IMR-90 (cell line): ENCODE results near the gene COX14. TPM values are rescaled to one million over a fixed set of nuclear protein-coding genes. Genes with fewer than 3 reads are reported as not detected.

ENCODE experiments used
- ATAC-seq: fragments of 200-7000 bp; cut with Tn5 transposase; 2 replicates; pipeline ENCODE4 v1.9.1; 2020; ENCODE audit warnings: low read depth, mild to moderate bottlenecking, moderate library complexity
- BruUV-seq: library from RNA; stranded (reverse); fragments of 400-500 nt; replicated peaks from 2 replicates; lab custom pipeline; 2021; lab: Mats Ljungman, UMichigan
- CTCF ChIA-PET: fragments of 300-600 bp; formaldehyde crosslinking; extraction: SDS; loops from one replicate; lab custom pipeline; 2021; ENCODE audit warnings: antibody characterized with exemption; lab: Yijun Ruan, JAX
- POLR2A ChIA-PET: fragments of 300-600 bp; sonication (Branson Sonifier 250); formaldehyde crosslinking; loops from one replicate; lab custom pipeline; 2022; ENCODE audit warnings: antibody characterized with exemption; ENCODE audit not compliant: unreplicated experiment; lab: Charles Lee
- DNase-seq: peaks from one replicate; pipeline ENCODE4 v3.0.0; 2013
- H2AFZ ChIP-seq: replicated peaks from 2 replicates; pipeline ENCODE3; 2013; ENCODE audit warnings: low read length, mild to moderate bottlenecking; ENCODE audit not compliant: poor library complexity
- H2AK5ac ChIP-seq: 2 replicates; pipeline ENCODE4 v1.6.1; 2013; ENCODE audit warnings: low read depth, low read length, inconsistent platforms
- H2AK9ac ChIP-seq: replicated peaks from 2 replicates; pipeline ENCODE3; 2013; ENCODE audit warnings: mild to moderate bottlenecking, low read depth, low read length, moderate library complexity; ENCODE audit not compliant: poor library complexity
- H2BK120ac ChIP-seq: 2 replicates; pipeline ENCODE4 v1.6.1; 2013; ENCODE audit warnings: low read depth, low read length, inconsistent platforms
- H2BK15ac ChIP-seq: 3 replicates; pipeline ENCODE4 v1.6.1; 2013; ENCODE audit warnings: low read depth, low read length, inconsistent platforms
- H2BK20ac ChIP-seq: 2 replicates; pipeline ENCODE4 v1.6.1; 2013; ENCODE audit warnings: low read depth, mild to moderate bottlenecking, inconsistent platforms, low read length, moderate library complexity
- H2BK5ac ChIP-seq: 2 replicates; pipeline ENCODE4 v1.6.1; 2013; ENCODE audit warnings: mild to moderate bottlenecking, low read depth, low read length, inconsistent platforms; ENCODE audit not compliant: poor library complexity, severe bottlenecking
- H3K14ac ChIP-seq: replicated peaks from 2 replicates; pipeline ENCODE4 v1.6.1; 2013; ENCODE audit warnings: low read depth, low read length, inconsistent platforms
- H3K18ac ChIP-seq: 2 replicates; pipeline ENCODE4 v1.6.1; 2013; ENCODE audit warnings: low read depth, low read length, control low read depth
- H3K23ac ChIP-seq: 2 replicates; pipeline ENCODE4 v1.6.1; 2013; ENCODE audit warnings: low read depth, low read length, inconsistent platforms
- H3K27ac ChIP-seq: 2 replicates; pipeline ENCODE4 v1.5.1; 2013; ENCODE audit warnings: mild to moderate bottlenecking, control low read depth, low read length; ENCODE audit not compliant: insufficient read depth
- H3K27me3 ChIP-seq: 2 replicates; pipeline ENCODE4 v1.6.1; 2013; ENCODE audit warnings: low read length; ENCODE audit not compliant: control insufficient read depth, insufficient read depth
- H3K36me3 ChIP-seq: 2 replicates; pipeline ENCODE4 v1.6.1; 2013; ENCODE audit warnings: low read length, mixed read lengths; ENCODE audit not compliant: control insufficient read depth, insufficient read depth
- H3K4ac ChIP-seq: 2 replicates; pipeline ENCODE4 v1.6.1; 2013; ENCODE audit warnings: low read depth, low read length, inconsistent platforms
- H3K4me1 ChIP-seq: 2 replicates; pipeline ENCODE4 v1.6.1; 2013; ENCODE audit warnings: low read length, mixed read lengths; ENCODE audit not compliant: control insufficient read depth, insufficient read depth
- H3K4me2 ChIP-seq: 2 replicates; pipeline ENCODE4 v1.6.1; 2013; ENCODE audit warnings: low read depth, mild to moderate bottlenecking, control low read depth, low read length, moderate library complexity
- H3K4me3 ChIP-seq: 2 replicates; pipeline ENCODE4 v1.5.1; 2013; ENCODE audit warnings: low read depth, mild to moderate bottlenecking, control low read depth, low read length, moderate library complexity; ENCODE audit not compliant: insufficient read depth
- H3K56ac ChIP-seq: 2 replicates; pipeline ENCODE4 v1.6.1; 2013; ENCODE audit warnings: low read length, inconsistent platforms; ENCODE audit not compliant: insufficient read depth; ENCODE audit errors: extremely low read depth
- H3K79me1 ChIP-seq, 2 experiments: 2 replicates each; pipeline ENCODE4 v1.6.1; 2013; ENCODE audit warnings: low read length in 2 of 2, inconsistent platforms in 1 of 2, low read depth in 1 of 2
- H3K9ac ChIP-seq: 2 replicates; pipeline ENCODE4 v1.6.1; 2013; ENCODE audit warnings: low read depth, low read length, control low read depth
- H3K9me1 ChIP-seq: 2 replicates; pipeline ENCODE4 v1.6.1; 2013; ENCODE audit warnings: low read length, inconsistent platforms; ENCODE audit not compliant: insufficient read depth
- H3K9me3 ChIP-seq: 2 replicates; pipeline ENCODE4 v1.6.1; 2013; ENCODE audit warnings: low read length; ENCODE audit not compliant: control insufficient read depth, insufficient read depth
- H4K20me1 ChIP-seq: 2 replicates; pipeline ENCODE4 v1.6.1; 2013; ENCODE audit warnings: low read length, inconsistent platforms; ENCODE audit not compliant: insufficient read depth
- H4K5ac ChIP-seq: 2 replicates; pipeline ENCODE4 v1.6.1; 2013; ENCODE audit warnings: mild to moderate bottlenecking, low read depth, low read length, control low read depth
- H4K8ac ChIP-seq, 2 experiments: 2 replicates each; pipeline ENCODE4 v1.6.1; 2013; ENCODE audit warnings: low read depth in 2 of 2, low read length in 2 of 2, control low read depth in 1 of 2, inconsistent platforms in 1 of 2
- H4K91ac ChIP-seq: 2 replicates; pipeline ENCODE4 v1.6.1; 2013; ENCODE audit warnings: low read depth, low read length, inconsistent platforms; ENCODE audit not compliant: insufficient read depth
- BHLHE40 ChIP-seq: fragments of 150-350 bp; IDR thresholded peaks from 2 replicates; pipeline ENCODE4 v1.6.1; 2016; ENCODE audit warnings: mild to moderate bottlenecking, low read depth, low read length
- CEBPB ChIP-seq: IDR thresholded peaks from 2 replicates; pipeline ENCODE4 v1.6.1; 2012; ENCODE audit warnings: low read depth, low read length, improper control_type of control experiment
- CHD1 ChIP-seq: IDR thresholded peaks from 2 replicates; pipeline ENCODE4 v1.6.1; 2012; ENCODE audit warnings: low read depth, low read length, improper control_type of control experiment
- FOS ChIP-seq: fragments of 150-350 bp; IDR thresholded peaks from 2 replicates; pipeline ENCODE4 v1.6.1; 2016; ENCODE audit warnings: low read depth, low read length
- MAFK ChIP-seq: IDR thresholded peaks from 2 replicates; pipeline ENCODE4 v1.6.1; 2012; ENCODE audit warnings: low read depth, low read length, improper control_type of control experiment
- MAZ ChIP-seq: IDR thresholded peaks from 2 replicates; pipeline ENCODE4 v1.6.1; 2012; ENCODE audit warnings: low read depth, mild to moderate bottlenecking, low read length, improper control_type of control experiment, moderate library complexity, borderline replicate concordance
- MXI1 ChIP-seq: IDR thresholded peaks from 2 replicates; pipeline ENCODE4 v1.6.1; 2012; ENCODE audit warnings: low read depth, mild to moderate bottlenecking, low read length, moderate library complexity, borderline replicate concordance
- NFE2L2 ChIP-seq: fragments of 150-350 bp; IDR thresholded peaks from 2 replicates; pipeline ENCODE4 v1.6.1; 2016; ENCODE audit warnings: low read depth, mild to moderate bottlenecking, low read length
- POLR2A ChIP-seq: IDR thresholded peaks from 2 replicates; pipeline ENCODE4 v1.6.1; 2012; ENCODE audit warnings: mild to moderate bottlenecking, low read depth, low read length
- RAD21 ChIP-seq: IDR thresholded peaks from 2 replicates; pipeline ENCODE4 v1.6.1; 2012; ENCODE audit warnings: low read length, improper control_type of control experiment
- RFX5 ChIP-seq: IDR thresholded peaks from 2 replicates; pipeline ENCODE4 v1.8.0; 2012; ENCODE audit warnings: low read depth, mild to moderate bottlenecking, low read length, moderate library complexity
- SMC3 ChIP-seq: fragments of 150-350 bp; IDR thresholded peaks from 2 replicates; pipeline ENCODE4 v1.6.1; 2016; ENCODE audit warnings: low read depth, mild to moderate bottlenecking, antibody characterized with exemption, low read length, moderate library complexity
- WGBS, 2 experiments: methylation state at CpG; one replicate each; pipeline versions ENCODE4 v1.1.5 to v1.1.7; 2013; ENCODE audit warnings: missing lambda C conversion rate in 2 of 2; ENCODE audit not compliant: insufficient read length in 1 of 2; ENCODE audit errors: extremely low coverage in 2 of 2; 5-methylcytosine and 5-hydroxymethylcytosine counted together
- dilution Hi-C: fragments of 300-500 bp; cut with HindIII; formaldehyde crosslinking; loops from one replicate; pipeline ENCODE4 v1.14.3; 2018; ENCODE audit warnings: low sequenced_read_pairs; ENCODE audit not compliant: unreplicated experiment
- in situ Hi-C: fragments of 300-500 bp; cut with MboI; formaldehyde crosslinking; loops from 3 replicates; pipeline ENCODE4 v1.14.3; 2019; ENCODE audit warnings: low sequenced_read_pairs, inconsistent platforms, mixed read lengths
- intact Hi-C: fragments of 100-400 bp; cut with micrococcal nuclease; formaldehyde crosslinking; loops from 2 replicates; pipeline ENCODE4 v1.10.0; 2022
- polyA plus RNA-seq, 3 experiments: library from polyadenylated mRNA; depleted of rRNA; stranded (reverse); fragments of >200 nt; gene quantifications; 2 replicates each; pipeline ENCODE4 v1.2.3, GENCODE V29; 2012; ENCODE audit warnings: low replicate concordance in 1 of 3
- total RNA-seq: library from RNA; depleted of rRNA; stranded (reverse); fragments of >200 nt; gene quantifications from 2 replicates; pipeline ENCODE4 v1.2.3, GENCODE V29; 2012
- TF ChIP-seq, protein P1 (sequence below): fragments of 150-350 bp; IDR thresholded peaks from 2 replicates; pipeline ENCODE4 v1.6.1; 2016; ENCODE audit warnings: low read depth, mild to moderate bottlenecking, low read length, moderate library complexity, borderline replicate concordance
- TF ChIP-seq, protein P2 (sequence below): conservative IDR thresholded peaks from 2 replicates; pipeline ENCODE4 v1.5.1; 2012; ENCODE audit warnings: mild to moderate bottlenecking, low read depth, low read length, improper control_type of control experiment

Gene COX14
- total and polyA plus RNA-seq, 2 of the 4 experiments (the other 2 are of a cell fraction): 30.8 to 81.8 TPM

DNA sequence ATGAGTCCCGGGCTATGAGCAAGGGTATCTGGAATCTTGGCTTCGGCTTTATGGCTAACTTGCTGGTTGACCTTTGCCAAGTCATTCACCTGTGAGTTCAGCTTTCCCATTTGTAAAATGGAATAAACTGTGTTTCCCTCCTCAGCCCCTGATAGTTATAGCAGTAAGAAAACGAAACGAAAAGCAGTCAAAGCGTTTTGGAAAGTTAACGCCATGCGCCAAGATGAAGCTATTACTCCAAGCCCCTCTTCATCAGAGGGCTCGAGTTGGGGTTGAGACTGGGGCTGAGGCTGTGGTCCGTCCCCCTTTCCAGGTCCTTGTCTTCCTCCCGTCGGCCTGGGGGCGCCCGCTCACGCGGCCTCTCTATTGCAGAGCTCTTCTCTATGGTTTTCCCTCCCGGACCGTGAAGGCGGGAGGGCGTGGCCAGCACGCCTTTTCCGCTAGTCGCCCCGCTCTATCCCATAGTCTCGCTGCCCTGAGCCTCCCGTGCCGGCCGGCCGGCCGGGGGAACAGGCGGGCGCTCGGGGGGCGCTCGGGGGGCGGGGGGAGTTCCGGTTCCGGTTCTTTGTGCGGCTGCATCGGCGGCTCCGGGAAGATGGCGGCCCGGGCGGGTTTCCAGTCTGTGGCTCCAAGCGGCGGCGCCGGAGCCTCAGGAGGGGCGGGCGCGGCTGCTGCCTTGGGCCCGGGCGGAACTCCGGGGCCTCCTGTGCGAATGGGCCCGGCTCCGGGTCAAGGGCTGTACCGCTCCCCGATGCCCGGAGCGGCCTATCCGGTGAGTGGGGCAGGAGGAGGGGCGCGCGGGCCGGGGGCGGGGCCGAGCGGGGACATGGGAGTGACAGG, 27.0 kb upstream of the COX14 start, which contains the start of gene SMARCD1:
Gene SMARCD1 (plus strand): TSS at position 568 of the 840 bp plus-strand sequence. CDS start 28 bp downstream, at position 596.
- peak within 1 kb of the TSS; percentile 96 for H2AK9ac ChIP-seq
- H3K18ac ChIP-seq: peak within 1 kb of the TSS; percentile 16; the same call in 1 of the 2 replicates
- peak within 1 kb of the TSS; percentile 94 for H3K4me2 ChIP-seq
- H3K9me1 ChIP-seq: no peaks in the 10 kb centered on the region
- H3K4me1 ChIP-seq: peaks cover 7% of the 10 kb centered on the region
- H3K9me3 ChIP-seq: no peaks in the 10 kb centered on the region
- peak within 1 kb of the TSS; percentile 26 for H4K5ac ChIP-seq
- peak within 1 kb of the TSS; percentile 63 for H3K4me3 ChIP-seq
- H4K91ac ChIP-seq: peak within 1 kb of the TSS; percentile 59
- intact Hi-C loops (loop anchor here (5.0 kb wide), 1 partner anchor 82 kb away; the partner anchor contains the start of gene CERS5), dilution Hi-C loops (no loop called here), in situ Hi-C loops (no loop called here)
- WGBS, 2 experiments: 3% methylated on average over 12 of the region's 69 CpGs; no CpG with 5 or more reads in 1 of the 2 experiments
- ChIA-PET POLR2A (interaction anchor here (0.6 to 1.0 kb wide), 3 partner anchors 22 to 182 kb away, joined by 3 to 5 read pairs (median 4); partner anchors contain the start of gene COX14), CTCF (interaction anchor here (0.6 to 2.4 kb wide), 6 partner anchors 10 to 44 kb away, joined by 3 to 12 read pairs (median 3); partner anchors contain the start of gene COX14)
- H3K27me3 ChIP-seq: no peaks in the 10 kb centered on the region
- peaks cover 23% of the 10 kb centered on the region for H3K36me3 ChIP-seq
- H4K20me1 ChIP-seq: peaks cover 25% of the 10 kb centered on the region
- DNase-seq: peak; percentile 91
- H3K23ac ChIP-seq: peak within 1 kb of the TSS; percentile 85
- H3K14ac ChIP-seq: peak within 1 kb of the TSS; percentile 95
- peak within 1 kb of the TSS; percentile 83 for H3K9ac ChIP-seq
- peak within 1 kb of the TSS; percentile 76 for H3K56ac ChIP-seq
- peak within 1 kb of the TSS; percentile 38 to 96 for H4K8ac ChIP-seq
- peak within 1 kb of the TSS; percentile 71 for H2AK5ac ChIP-seq
- H3K27ac ChIP-seq: peak within 1 kb of the TSS; percentile 81
- peak within 1 kb of the TSS; percentile 93 for H2AFZ ChIP-seq
- no peak within 1 kb of the TSS for H2BK15ac ChIP-seq
- ATAC-seq: peak; percentile 92
- peak within 1 kb of the TSS; percentile 64 for H2BK120ac ChIP-seq
- H3K4ac ChIP-seq: peak within 1 kb of the TSS; percentile 78
- H2BK5ac ChIP-seq: peak within 1 kb of the TSS; percentile 83
- H3K79me1 ChIP-seq: peaks cover 12 to 41% of the 10 kb centered on the region in 2 experiments
- BruUV-seq: no TSS peak
- no peak within 1 kb of the TSS for H2BK20ac ChIP-seq
- TF ChIP-seq, protein P1, sequence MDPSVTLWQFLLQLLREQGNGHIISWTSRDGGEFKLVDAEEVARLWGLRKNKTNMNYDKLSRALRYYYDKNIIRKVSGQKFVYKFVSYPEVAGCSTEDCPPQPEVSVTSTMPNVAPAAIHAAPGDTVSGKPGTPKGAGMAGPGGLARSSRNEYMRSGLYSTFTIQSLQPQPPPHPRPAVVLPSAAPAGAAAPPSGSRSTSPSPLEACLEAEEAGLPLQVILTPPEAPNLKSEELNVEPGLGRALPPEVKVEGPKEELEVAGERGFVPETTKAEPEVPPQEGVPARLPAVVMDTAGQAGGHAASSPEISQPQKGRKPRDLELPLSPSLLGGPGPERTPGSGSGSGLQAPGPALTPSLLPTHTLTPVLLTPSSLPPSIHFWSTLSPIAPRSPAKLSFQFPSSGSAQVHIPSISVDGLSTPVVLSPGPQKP: no peak
- TF ChIP-seq NFE2L2 (no peak), MAZ (peak; percentile 66; the same call in 1 of the 2 replicates), MXI1 (peak; percentile 86; the same call in 1 of the 2 replicates), BHLHE40 (no peak), MAFK (no peak), CEBPB (no peak), POLR2A (peak; percentile 49; the same call in 1 of the 2 replicates), RFX5 (no peak), FOS (no peak), RAD21 (0 out of 2 replicates have a peak, but pooled peaks have one; percentile 2), SMC3 (no peak), CHD1 (no peak)
- TF ChIP-seq, protein P2, sequence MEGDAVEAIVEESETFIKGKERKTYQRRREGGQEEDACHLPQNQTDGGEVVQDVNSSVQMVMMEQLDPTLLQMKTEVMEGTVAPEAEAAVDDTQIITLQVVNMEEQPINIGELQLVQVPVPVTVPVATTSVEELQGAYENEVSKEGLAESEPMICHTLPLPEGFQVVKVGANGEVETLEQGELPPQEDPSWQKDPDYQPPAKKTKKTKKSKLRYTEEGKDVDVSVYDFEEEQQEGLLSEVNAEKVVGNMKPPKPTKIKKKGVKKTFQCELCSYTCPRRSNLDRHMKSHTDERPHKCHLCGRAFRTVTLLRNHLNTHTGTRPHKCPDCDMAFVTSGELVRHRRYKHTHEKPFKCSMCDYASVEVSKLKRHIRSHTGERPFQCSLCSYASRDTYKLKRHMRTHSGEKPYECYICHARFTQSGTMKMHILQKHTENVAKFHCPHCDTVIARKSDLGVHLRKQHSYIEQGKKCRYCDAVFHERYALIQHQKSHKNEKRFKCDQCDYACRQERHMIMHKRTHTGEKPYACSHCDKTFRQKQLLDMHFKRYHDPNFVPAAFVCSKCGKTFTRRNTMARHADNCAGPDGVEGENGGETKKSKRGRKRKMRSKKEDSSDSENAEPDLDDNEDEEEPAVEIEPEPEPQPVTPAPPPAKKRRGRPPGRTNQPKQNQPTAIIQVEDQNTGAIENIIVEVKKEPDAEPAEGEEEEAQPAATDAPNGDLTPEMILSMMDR: peak; percentile 72
